Esophagus squamous epithelium (tissue), 4 donors: ENCODE measurements around the gene ZIC4.

Experiments used
- POLR2A ChIP-seq, 4 donors: fragments of 450-650 bp; IDR thresholded peaks; one replicate each; pipeline ENCODE4 v1.6.1; 2017; ENCODE audit warnings: antibody characterized with exemption in 4 of 4, mild to moderate bottlenecking in 4 of 4, moderate library complexity in 3 of 4
- TF ChIP-seq, protein P1 (sequence below), 6 experiments: fragments of 450-650 bp in 4 of 6; fragments of 200-600 bp in 2 of 6; sonication (generic) in 2 of 6; IDR thresholded peaks; one replicate each; pipeline ENCODE4 v1.5.1; 2016 to 2019; ENCODE audit warnings: antibody characterized with exemption in 6 of 6, mild to moderate bottlenecking in 4 of 6, moderate library complexity in 4 of 6

DNA sequence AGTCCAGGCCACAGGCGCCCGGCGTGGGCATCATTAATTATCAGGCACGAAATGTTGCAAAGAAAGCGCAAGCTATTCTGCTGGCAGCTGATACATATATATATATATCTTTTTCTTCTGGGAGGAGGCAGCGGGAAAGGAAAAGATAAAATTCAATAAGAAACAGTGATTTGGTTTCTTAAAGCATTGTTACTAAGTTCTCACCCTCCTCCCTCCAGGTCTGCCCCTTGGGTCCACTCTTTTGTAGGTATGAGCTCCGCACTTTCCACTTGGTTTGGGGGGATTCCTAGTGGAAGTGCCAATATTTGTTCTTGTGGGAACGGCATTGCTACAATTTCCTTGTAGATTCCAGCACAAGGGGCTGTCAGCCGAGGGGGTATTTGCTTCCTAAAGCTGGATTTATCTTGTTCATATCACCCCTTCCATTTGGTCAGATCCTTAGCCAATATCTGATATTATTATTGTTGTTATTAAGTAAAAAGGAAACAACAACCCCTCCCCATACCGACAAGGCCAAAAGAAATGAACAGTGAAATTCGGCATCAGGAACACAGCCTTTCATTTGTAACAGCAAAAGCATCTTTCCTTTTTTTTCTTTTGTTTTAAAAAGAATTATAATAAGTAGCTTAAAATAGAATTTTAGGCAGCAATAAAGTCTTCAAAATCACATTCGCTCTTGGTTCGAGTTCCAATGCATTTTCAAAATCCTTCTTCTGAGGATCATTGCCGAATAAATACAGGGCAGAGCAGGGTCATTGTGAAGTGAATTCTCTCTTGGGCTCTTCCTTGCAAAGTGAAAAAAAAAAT is 18.4 kb upstream of the ZIC4 start:
- TF ChIP-seq POLR2A (IDR thresholded peaks at IDR 0.05) = no peak
- TF ChIP-seq, protein P1, sequence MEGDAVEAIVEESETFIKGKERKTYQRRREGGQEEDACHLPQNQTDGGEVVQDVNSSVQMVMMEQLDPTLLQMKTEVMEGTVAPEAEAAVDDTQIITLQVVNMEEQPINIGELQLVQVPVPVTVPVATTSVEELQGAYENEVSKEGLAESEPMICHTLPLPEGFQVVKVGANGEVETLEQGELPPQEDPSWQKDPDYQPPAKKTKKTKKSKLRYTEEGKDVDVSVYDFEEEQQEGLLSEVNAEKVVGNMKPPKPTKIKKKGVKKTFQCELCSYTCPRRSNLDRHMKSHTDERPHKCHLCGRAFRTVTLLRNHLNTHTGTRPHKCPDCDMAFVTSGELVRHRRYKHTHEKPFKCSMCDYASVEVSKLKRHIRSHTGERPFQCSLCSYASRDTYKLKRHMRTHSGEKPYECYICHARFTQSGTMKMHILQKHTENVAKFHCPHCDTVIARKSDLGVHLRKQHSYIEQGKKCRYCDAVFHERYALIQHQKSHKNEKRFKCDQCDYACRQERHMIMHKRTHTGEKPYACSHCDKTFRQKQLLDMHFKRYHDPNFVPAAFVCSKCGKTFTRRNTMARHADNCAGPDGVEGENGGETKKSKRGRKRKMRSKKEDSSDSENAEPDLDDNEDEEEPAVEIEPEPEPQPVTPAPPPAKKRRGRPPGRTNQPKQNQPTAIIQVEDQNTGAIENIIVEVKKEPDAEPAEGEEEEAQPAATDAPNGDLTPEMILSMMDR (IDR thresholded peaks at IDR 0.05) = no peak
